ENCODE data around the gene DEK. TPM values are rescaled to one million over a fixed set of nuclear protein-coding genes. Genes with fewer than 3 reads are reported as not detected.
"Not testable (repeated sequence)": the region's sequence is repeated elsewhere in the genome, so short reads cannot be mapped to it uniquely, and the experiment has no call there.

The DEK gene
- total RNA-seq, 1 donor from 2014 or later = 43.2 TPM

- Mint-ChIP-seq H3K36me3 (ENCODE audit: low read depth) (peaks cover 5% of the 10 kb centered on the region), H3K4me1 (ENCODE audit: low read depth) (peaks cover 16% of the 10 kb centered on the region), H3K27ac (ENCODE audit: unreplicated experiment) (no peak overlapping the region), H3K9me3 (ENCODE audit: low read depth) (no peaks in the 10 kb centered on the region), H3K27me3 (ENCODE audit: low read depth) (no peaks in the 10 kb centered on the region), H3K4me3 (ENCODE audit: unreplicated experiment) (no peak overlapping the region)
- DNase-seq (ENCODE audit: low spot score) = no peak
- TF ChIP-seq CTCF (IDR thresholded peaks at IDR 0.05) = no peak
Observed at GRCh38 chr6:18209539-18210197, 54.7 kb downstream of the DEK start.

- DNase-seq (ENCODE audit: low spot score); H3K27ac Mint-ChIP-seq (ENCODE audit: unreplicated experiment); H3K27me3 Mint-ChIP-seq (ENCODE audit: low read depth); H3K36me3 Mint-ChIP-seq (ENCODE audit: low read depth); H3K9me3 Mint-ChIP-seq (ENCODE audit: low read depth); H3K4me3 Mint-ChIP-seq (ENCODE audit: unreplicated experiment): not testable (repeated sequence)
- H3K4me1 Mint-ChIP-seq (ENCODE audit: low read depth) = peaks cover 25% of the 10 kb centered on the region
Observed at GRCh38 chr6:18208778-18209177, 55.6 kb downstream of the DEK start.

GRCh38 chr6:18207949-18208348 lies 56.4 kb downstream of the DEK start:
- DNase-seq (ENCODE audit: low spot score) = no peak
- Mint-ChIP-seq H3K27ac (ENCODE audit: unreplicated experiment) (no peak overlapping the region), H3K27me3 (ENCODE audit: low read depth) (no peaks in the 10 kb centered on the region), H3K4me1 (ENCODE audit: low read depth) (peaks cover 31% of the 10 kb centered on the region), H3K36me3 (ENCODE audit: low read depth) (peaks cover 2% of the 10 kb centered on the region), H3K9me3 (ENCODE audit: low read depth) (no peaks in the 10 kb centered on the region), H3K4me3 (ENCODE audit: unreplicated experiment) (no peak overlapping the region)
- TF ChIP-seq CTCF (IDR thresholded peaks at IDR 0.05) = no peak

GRCh38 chr6:18207438-18207837 lies 56.9 kb downstream of the DEK start:
- peaks cover 2% of the 10 kb centered on the region for H3K36me3 Mint-ChIP-seq (ENCODE audit: low read depth)
- H3K27me3 Mint-ChIP-seq (ENCODE audit: low read depth) = no peaks in the 10 kb centered on the region
- no peak for DNase-seq (ENCODE audit: low spot score)
- H3K4me1 Mint-ChIP-seq (ENCODE audit: low read depth) = peaks cover 31% of the 10 kb centered on the region
- no peaks in the 10 kb centered on the region for H3K9me3 Mint-ChIP-seq (ENCODE audit: low read depth)
- H3K27ac Mint-ChIP-seq (ENCODE audit: unreplicated experiment) = no peak overlapping the region
- TF ChIP-seq CTCF (IDR thresholded peaks at IDR 0.05) = no peak
- no peak overlapping the region for H3K4me3 Mint-ChIP-seq (ENCODE audit: unreplicated experiment)

GRCh38 chr6:18206591-18206990 lies 57.7 kb downstream of the DEK start:
- no peak overlapping the region for H3K27ac Mint-ChIP-seq (ENCODE audit: unreplicated experiment)
- no peak overlapping the region for H3K4me3 Mint-ChIP-seq (ENCODE audit: unreplicated experiment)
- no peak for TF ChIP-seq CTCF (IDR thresholded peaks at IDR 0.05)
- H3K27me3 Mint-ChIP-seq (ENCODE audit: low read depth) = no peaks in the 10 kb centered on the region
- no peak for DNase-seq (ENCODE audit: low spot score)
- peaks cover 2% of the 10 kb centered on the region for H3K36me3 Mint-ChIP-seq (ENCODE audit: low read depth)
- no peaks in the 10 kb centered on the region for H3K9me3 Mint-ChIP-seq (ENCODE audit: low read depth)
- H3K4me1 Mint-ChIP-seq (ENCODE audit: low read depth) = peaks cover 31% of the 10 kb centered on the region

- no peak for TF ChIP-seq CTCF (IDR thresholded peaks at IDR 0.05)
- no peak for DNase-seq (ENCODE audit: low spot score)
- Mint-ChIP-seq H3K27ac (ENCODE audit: unreplicated experiment) (peak overlapping the region; percentile 94), H3K4me1 (ENCODE audit: low read depth) (peaks cover 25% of the 10 kb centered on the region), H3K9me3 (ENCODE audit: low read depth) (no peaks in the 10 kb centered on the region), H3K27me3 (ENCODE audit: low read depth) (no peaks in the 10 kb centered on the region), H3K4me3 (ENCODE audit: unreplicated experiment) (no peak overlapping the region), H3K36me3 (ENCODE audit: low read depth) (peaks cover 5% of the 10 kb centered on the region)
Observed at GRCh38 chr6:18204691-18205090, 59.6 kb downstream of the DEK start.
